Subcutaneous abdominal adipose tissue (tissue), 5 donors: ENCODE data around the gene HDHD3.
"Not testable (repeated sequence)": the region's sequence is repeated elsewhere in the genome, so short reads cannot be mapped to it uniquely, and the experiment has no call there.

ENCODE experiments used
- H3K27ac ChIP-seq: one replicate; pipeline ENCODE4 v1.7.0; 2013; ENCODE audit warnings: low read depth, mild to moderate bottlenecking, inconsistent platforms, low read length, moderate library complexity
- H3K27me3 ChIP-seq, 5 donors: one replicate each; pipeline ENCODE4 v1.7.0; 2013; ENCODE audit warnings: low read length in 5 of 5, inconsistent platforms in 1 of 5; ENCODE audit not compliant: control insufficient read depth in 5 of 5, insufficient read depth in 4 of 5
- H3K36me3 ChIP-seq, 5 donors: one replicate each; pipeline ENCODE4 v1.7.0; 2013; ENCODE audit warnings: low read length in 5 of 5; ENCODE audit not compliant: control insufficient read depth in 5 of 5, insufficient read depth in 5 of 5
- H3K4me1 ChIP-seq, 5 donors: one replicate each; pipeline ENCODE4 v1.7.0; 2013; ENCODE audit warnings: low read length in 5 of 5, mild to moderate bottlenecking in 3 of 5, moderate library complexity in 1 of 5; ENCODE audit not compliant: control insufficient read depth in 5 of 5, insufficient read depth in 5 of 5
- H3K4me3 ChIP-seq, 5 donors: one replicate each; pipeline ENCODE4 v1.7.0; 2013; ENCODE audit warnings: low read length in 5 of 5, low read depth in 1 of 5
- H3K9ac ChIP-seq, 5 donors: one replicate each; pipeline ENCODE4 v1.7.0; 2013; ENCODE audit warnings: low read length in 5 of 5, mild to moderate bottlenecking in 4 of 5, moderate library complexity in 3 of 5
- H3K9me3 ChIP-seq, 5 donors: one replicate each; pipeline ENCODE4 v1.7.0; 2013; ENCODE audit warnings: low read length in 5 of 5; ENCODE audit not compliant: control insufficient read depth in 5 of 5
- donor health status: healthy.
- donor health status: healthy.
- donor health status: healthy.
- donor health status: healthy.
- donor health status: healthy.

The HDHD3 gene

GRCh38 chr9:113376634-113377567, at the start of gene HDHD3:
HDHD3 (minus strand) TSS chr9:113376986; CDS start chr9:113374354, 2,632 bp downstream.
- Histone ChIP-seq H3K9ac (peak within 1 kb of the TSS; percentile 56 to 91 (median 80)), H3K36me3 (peaks cover 0 to 22% (median 16%) of the 10 kb centered on the region in 5 donors), H3K4me1 (peaks cover 0 to 20% (median 11%) of the 10 kb centered on the region in 5 donors), H3K4me3 (peak within 1 kb of the TSS; percentile 73 to 86 (median 79)), H3K9me3 (no peaks in the 10 kb centered on the region), H3K27me3 (no peaks in the 10 kb centered on the region), H3K27ac (peak within 1 kb of the TSS; percentile 69)

- Histone ChIP-seq H3K27ac (no peak overlapping the region), H3K4me1 (no peaks in the 10 kb centered on the region), H3K9me3 (no peaks in the 10 kb centered on the region), H3K4me3 (no peak overlapping the region), H3K36me3 (no peaks in the 10 kb centered on the region), H3K9ac (no peak overlapping the region), H3K27me3 (no peaks in the 10 kb centered on the region)
These were observed 48.3 kb upstream of the HDHD3 start for GRCh38 chr9:113425072-113425471.

GRCh38 chr9:113421726-113422125, 44.9 kb upstream of the HDHD3 start:
- Histone ChIP-seq H3K36me3 (no peaks in the 10 kb centered on the region), H3K27me3 (no peaks in the 10 kb centered on the region), H3K4me1 (peaks cover 0 to 4% (median 0%) of the 10 kb centered on the region in 5 donors), H3K9ac (no peak overlapping the region), H3K4me3 (no peak overlapping the region), H3K9me3 (no peaks in the 10 kb centered on the region), H3K27ac (no peak overlapping the region)

GRCh38 chr9:113417370-113417769, 40.6 kb upstream of the HDHD3 start:
- no peaks in the 10 kb centered on the region for H3K36me3 ChIP-seq
- peaks cover 0 to 12% (median 2%) of the 10 kb centered on the region in 5 donors for H3K4me1 ChIP-seq
- no peak overlapping the region for H3K27ac ChIP-seq
- no peaks in the 10 kb centered on the region for H3K27me3 ChIP-seq
- H3K4me3 ChIP-seq: no peak overlapping the region
- H3K9me3 ChIP-seq: no peaks in the 10 kb centered on the region
- no peak overlapping the region for H3K9ac ChIP-seq

DNA sequence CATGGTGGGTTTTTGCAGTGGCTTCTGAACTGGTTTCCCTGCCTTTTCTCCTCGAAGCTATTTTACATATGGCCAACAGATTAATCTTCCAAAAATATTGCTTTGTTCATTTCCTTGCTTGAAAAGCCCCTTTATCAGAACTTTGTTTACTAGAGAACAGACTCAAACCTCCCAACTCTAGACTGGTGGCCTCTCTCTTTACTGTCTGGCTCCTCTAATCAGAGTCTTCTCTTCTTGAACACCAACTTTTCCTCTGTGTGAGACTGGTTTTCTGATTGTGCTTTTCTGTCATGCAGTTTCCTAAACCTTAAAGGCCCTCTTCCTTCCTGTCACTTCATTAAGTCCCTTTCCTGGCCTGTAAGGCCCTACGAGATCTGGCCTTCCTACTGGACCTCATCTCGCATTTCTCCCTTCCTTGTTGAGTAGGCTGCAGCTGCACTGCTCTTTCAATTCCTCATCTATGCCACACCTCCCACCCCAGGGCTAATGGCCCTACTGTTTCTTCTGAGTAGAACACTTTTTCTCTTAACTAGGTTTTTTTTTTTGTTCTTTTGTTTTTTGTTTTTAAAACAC, 39.4 kb upstream of the HDHD3 start:
- H3K9ac ChIP-seq: no peak overlapping the region
- no peak overlapping the region for H3K27ac ChIP-seq
- H3K27me3 ChIP-seq: no peaks in the 10 kb centered on the region
- H3K4me1 ChIP-seq: peaks cover 2 to 12% (median 3%) of the 10 kb centered on the region in 5 donors
- no peak overlapping the region for H3K4me3 ChIP-seq
- H3K9me3 ChIP-seq: no peaks in the 10 kb centered on the region
- H3K36me3 ChIP-seq: no peaks in the 10 kb centered on the region

DNA sequence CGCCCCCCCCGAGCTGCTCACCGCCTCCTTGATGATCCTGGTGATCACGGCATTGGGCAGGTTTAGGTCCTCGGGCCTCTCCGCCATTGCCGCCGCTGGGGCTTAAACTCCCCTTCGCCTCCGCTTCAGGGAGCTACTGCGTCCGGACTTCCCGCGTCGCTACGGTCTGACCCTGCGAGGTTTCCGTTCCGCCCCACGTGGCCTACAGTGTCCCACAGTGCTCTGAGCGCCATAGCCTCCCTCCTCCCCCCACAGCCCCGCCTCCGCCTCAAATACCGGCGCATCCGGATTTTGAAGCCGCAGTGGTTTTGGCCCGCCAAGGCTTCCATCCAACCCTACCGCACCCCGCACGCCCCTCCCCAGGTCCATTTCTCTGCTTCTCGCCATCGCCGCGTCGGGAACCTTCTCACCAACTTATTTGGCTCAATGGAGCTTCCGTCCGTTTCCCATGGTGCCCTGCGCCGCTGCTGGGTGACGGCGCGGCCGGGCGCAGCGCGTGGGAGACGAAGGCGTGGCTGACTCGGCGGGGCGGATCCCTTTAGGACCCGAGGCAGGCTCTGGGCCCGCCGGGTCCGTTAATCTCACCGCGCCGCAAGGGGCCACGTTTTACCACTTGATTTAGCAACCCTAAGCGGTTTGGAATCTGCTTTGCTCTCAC, 33.5 kb upstream of the HDHD3 start, which contains the start of the genes C9orf43 and POLE3:
Gene C9orf43 (plus strand): TSS at position 541 of the 658 bp plus-strand sequence. CDS start 2,747 bp downstream, outside the sequence.
Gene POLE3 (minus strand): TSS at position 469 of the 658 bp plus-strand sequence. CDS start 382 bp downstream, at position 87.
- Histone ChIP-seq H3K9ac (peak within 1 kb of the TSS; percentile 84 to 99 (median 98)), H3K36me3 (peaks cover 12 to 16% (median 14%) of the 10 kb centered on the region in 5 donors), H3K27ac (peak within 1 kb of the TSS; percentile 94)

GRCh38 chr9:113409883-113410206, 33.1 kb upstream of the HDHD3 start:
- Histone ChIP-seq H3K27ac (peak overlapping the region; percentile 94), H3K9ac (peak overlapping the region; percentile 84 to 99 (median 98)), H3K9me3 (no peaks in the 10 kb centered on the region), H3K36me3 (peaks cover 12 to 16% (median 14%) of the 10 kb centered on the region in 5 donors), H3K4me1 (peaks cover 10 to 21% (median 18%) of the 10 kb centered on the region in 5 donors), H3K4me3 (peak overlapping the region; percentile 81 to 96 (median 83)), H3K27me3 (peaks cover 0 to 4% (median 0%) of the 10 kb centered on the region in 5 donors)

More for the DNA sequence above, 33.5 kb upstream of the HDHD3 start, which contains the start of the genes C9orf43 and POLE3:
- Histone ChIP-seq H3K4me1 (peaks cover 10 to 21% (median 14%) of the 10 kb centered on the region in 5 donors), H3K27me3 (peaks cover 0 to 4% (median 0%) of the 10 kb centered on the region in 5 donors), H3K4me3 (peak within 1 kb of the TSS; percentile 81 to 96 (median 90)), H3K9me3 (no peaks in the 10 kb centered on the region)

GRCh38 chr9:113409481-113409880, 32.7 kb upstream of the HDHD3 start:
- H3K27ac ChIP-seq: peak overlapping the region; percentile 94
- H3K9me3 ChIP-seq: no peaks in the 10 kb centered on the region
- peaks cover 0 to 4% (median 0%) of the 10 kb centered on the region in 5 donors for H3K27me3 ChIP-seq
- H3K4me3 ChIP-seq: peak overlapping the region; percentile 81 to 96 (median 83)
- H3K4me1 ChIP-seq: peaks cover 10 to 22% (median 21%) of the 10 kb centered on the region in 5 donors
- peak overlapping the region; percentile 84 to 99 (median 98) for H3K9ac ChIP-seq
- H3K36me3 ChIP-seq: peaks cover 12 to 16% (median 14%) of the 10 kb centered on the region in 5 donors

GRCh38 chr9:113406873-113407511, 30.2 kb upstream of the HDHD3 start:
- H3K27me3 ChIP-seq, H3K9ac ChIP-seq, H3K27ac ChIP-seq, H3K9me3 ChIP-seq, H3K4me3 ChIP-seq: not testable (repeated sequence)
- Histone ChIP-seq H3K4me1 (peaks cover 10 to 35% (median 32%) of the 10 kb centered on the region in 5 donors), H3K36me3 (peaks cover 12 to 16% (median 14%) of the 10 kb centered on the region in 5 donors)
